Left renal cortex interstitium (tissue), 4 donors: ENCODE measurements around the gene KLHDC8A. TPM values are rescaled to one million over a fixed set of nuclear protein-coding genes. Genes with fewer than 3 reads are reported as not detected.
"Not testable (repeated sequence)": the region's sequence is repeated elsewhere in the genome, so short reads cannot be mapped to it uniquely, and the experiment has no call there.

Source experiments
- DNase-seq, 4 donors: peaks; one replicate each; pipeline ENCODE4 v3.0.0-alpha.2; 2013; ENCODE audit warnings: low read depth in 4 of 4, low spot score in 2 of 4, missing footprints in 1 of 4
- polyA plus RNA-seq, 4 donors: library from polyadenylated mRNA; unstranded; fragments of 120-200 nt; gene quantifications; one replicate each; pipeline ENCODE4 v1.2.1, GENCODE V29; 2013; ENCODE audit not compliant: insufficient read length in 4 of 4

Gene KLHDC8A
- polyA plus RNA-seq = 1 to 10 TPM; 1.5 to 2.2 (median 2.1) TPM

GRCh38 chr1:205356440-205357139 is at the start of gene KLHDC8A:
Gene KLHDC8A (minus strand): TSS chr1:205356922. CDS start chr1:205343604, 13,318 bp downstream.
- peak in 3 of 4 donors; percentile 52 to 55 (median 55) for DNase-seq

GRCh38 chr1:205406252-205406651 is 49.5 kb upstream of the KLHDC8A start:
- DNase-seq = not testable (repeated sequence)

GRCh38 chr1:205404484-205404883 is 47.8 kb upstream of the KLHDC8A start:
- not testable (repeated sequence) for DNase-seq

- DNase-seq = no peak
Observed at GRCh38 chr1:205398586-205398985, 41.9 kb upstream of the KLHDC8A start.

GRCh38 chr1:205396967-205397616 is 40.4 kb upstream of the KLHDC8A start:
- no peak for DNase-seq

- no peak for DNase-seq
Observed at GRCh38 chr1:205395616-205396015, 38.9 kb upstream of the KLHDC8A start.

- DNase-seq = no peak
Observed at GRCh38 chr1:205392650-205393049, 35.9 kb upstream of the KLHDC8A start.

GRCh38 chr1:205391386-205391785 is 34.7 kb upstream of the KLHDC8A start:
- no peak for DNase-seq

- no peak for DNase-seq
Observed at GRCh38 chr1:205387845-205388244, 31.1 kb upstream of the KLHDC8A start.

- DNase-seq = not testable (repeated sequence)
Observed at GRCh38 chr1:205382990-205383389, 26.3 kb upstream of the KLHDC8A start.

- no peak for DNase-seq
Observed at GRCh38 chr1:205382561-205382960, 25.8 kb upstream of the KLHDC8A start.

- DNase-seq = no peak
Observed at GRCh38 chr1:205381305-205381704, 24.6 kb upstream of the KLHDC8A start.

- no peak for DNase-seq
Observed at GRCh38 chr1:205380882-205381281, 24.2 kb upstream of the KLHDC8A start.

- no peak for DNase-seq
Observed at GRCh38 chr1:205379056-205379455, 22.3 kb upstream of the KLHDC8A start.

GRCh38 chr1:205377355-205377754 is 20.6 kb upstream of the KLHDC8A start:
- no peak for DNase-seq

GRCh38 chr1:205376739-205377138 is 20.0 kb upstream of the KLHDC8A start:
- no peak for DNase-seq

GRCh38 chr1:205375835-205376545 is 19.3 kb upstream of the KLHDC8A start:
- DNase-seq = no peak

- DNase-seq = no peak
Observed at GRCh38 chr1:205374210-205375078, 17.7 kb upstream of the KLHDC8A start.

GRCh38 chr1:205373798-205374175 is 17.1 kb upstream of the KLHDC8A start:
- DNase-seq = no peak

GRCh38 chr1:205373022-205373797 is 16.5 kb upstream of the KLHDC8A start:
- no peak for DNase-seq
